HPDE6-E6E7 (cell line): ENCODE data around the gene WFDC10A.
"Not testable (repeated sequence)": the region's sequence is repeated elsewhere in the genome, so short reads cannot be mapped to it uniquely, and the experiment has no call there.

Source experiments
- DNase-seq: peaks from one replicate; pipeline ENCODE4 v3.0.0; 2011; ENCODE audit warnings: missing footprints; ENCODE audit errors: extremely low spot score

WFDC10A gene

DNA sequence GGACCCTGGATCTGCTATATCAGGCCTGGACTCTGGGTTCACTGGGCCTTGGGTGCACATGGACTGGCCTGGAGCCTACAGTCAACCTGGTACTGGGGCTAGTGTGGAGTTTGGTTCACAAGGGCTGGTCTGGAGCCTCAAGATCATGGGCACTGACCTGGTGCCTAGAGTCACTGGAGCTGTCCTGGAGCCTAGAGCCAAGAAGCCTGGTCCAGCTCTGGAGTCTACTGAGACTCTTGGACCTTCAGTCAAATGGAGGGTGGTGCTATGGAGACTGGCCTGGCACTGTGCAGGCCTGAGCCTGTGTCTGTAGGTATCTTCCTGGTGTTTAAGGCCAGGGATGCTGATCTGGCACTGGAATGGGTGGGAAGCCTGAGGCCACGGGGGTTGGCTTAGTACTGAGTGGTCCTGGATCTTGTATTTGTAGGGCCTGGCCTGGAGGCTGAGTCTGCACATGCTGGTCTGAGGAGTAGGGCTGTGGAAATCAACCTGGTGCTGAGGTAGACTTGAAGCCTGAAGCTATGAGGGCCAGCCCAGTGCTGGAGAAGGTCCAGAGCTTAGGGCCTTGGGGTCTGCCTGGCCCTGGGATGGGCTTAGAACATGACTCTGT, 18.0 kb downstream of the WFDC10A start:
- no peak for DNase-seq

GRCh38 chr20:45649312-45649863, 19.8 kb downstream of the WFDC10A start:
- no peak for DNase-seq

GRCh38 chr20:45651726-45652125, 22.2 kb downstream of the WFDC10A start:
- not testable (repeated sequence) for DNase-seq

- not testable (repeated sequence) for DNase-seq
These were observed 27.5 kb downstream of the WFDC10A start for GRCh38 chr20:45657038-45657437.

DNA sequence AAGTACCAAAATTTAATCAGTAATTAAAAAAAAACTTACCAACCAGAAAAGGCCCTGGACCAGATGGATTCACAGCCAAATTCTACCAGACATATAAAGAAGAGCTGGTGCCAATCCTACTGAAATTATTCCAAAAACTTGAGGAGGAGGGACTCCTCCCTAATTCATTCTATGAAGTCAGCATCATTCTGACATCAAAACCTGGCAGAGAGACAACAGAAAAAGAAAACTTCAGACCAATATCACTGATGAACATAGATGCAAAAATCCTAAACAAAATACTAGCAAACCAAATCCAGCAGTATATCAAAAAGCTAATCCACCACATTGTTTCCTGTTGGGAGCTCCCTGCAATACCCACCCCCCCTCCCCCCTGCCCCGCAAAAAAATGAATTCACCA, 40.6 kb downstream of the WFDC10A start, which contains the start of gene WFDC11:
Gene WFDC11, minus strand, starts transcription at position 101 of the 400 bp plus-strand sequence. CDS start 19,639 bp downstream, outside the sequence.
- no peak for DNase-seq

DNA sequence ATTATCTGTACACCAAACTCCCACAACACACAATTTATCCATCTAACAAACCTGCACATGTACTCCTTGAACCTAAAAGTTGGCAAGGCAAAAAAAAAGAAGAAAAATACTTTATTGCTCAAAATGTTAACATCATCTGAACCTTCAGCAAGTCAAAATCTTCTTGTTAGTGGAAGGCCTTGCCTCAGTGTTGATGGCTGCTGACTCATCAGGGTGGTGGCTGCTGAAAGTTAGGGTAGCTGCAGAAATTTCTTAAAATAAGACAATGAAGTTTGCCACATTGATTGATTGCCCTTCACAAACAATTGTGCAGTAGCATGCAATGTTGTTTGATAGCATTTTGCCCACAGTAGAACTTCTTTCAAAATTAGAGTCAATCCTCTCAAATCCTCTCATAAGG, 43.2 kb downstream of the WFDC10A start:
- no peak for DNase-seq

DNA sequence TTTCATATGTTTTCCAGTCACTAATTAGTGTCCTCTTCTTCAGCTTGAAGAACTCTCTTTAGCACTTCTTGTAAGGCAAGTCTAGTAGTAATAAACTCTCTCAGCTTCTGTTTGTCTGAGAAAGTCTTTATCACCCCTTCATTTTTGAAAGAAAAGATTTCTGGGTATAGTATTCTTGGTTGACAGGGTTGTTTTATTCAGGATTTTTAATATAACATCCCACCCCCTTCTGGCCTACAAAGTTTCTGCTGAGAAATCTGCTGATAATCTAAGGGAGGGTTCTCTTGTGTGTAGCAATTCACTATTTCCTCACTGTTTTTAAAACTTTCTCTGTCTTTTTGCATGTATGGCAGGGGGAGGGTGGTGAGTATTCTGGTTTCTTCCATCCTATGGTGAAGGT, 50.1 kb downstream of the WFDC10A start:
- DNase-seq, result no peak
